Colonic mucosa (tissue), 4 donors: ENCODE measurements around the gene RYR2. TPM values are rescaled to one million over a fixed set of nuclear protein-coding genes. Genes with fewer than 3 reads are reported as not detected.

Experiments
- DNase-seq: peaks from one replicate; pipeline ENCODE4 v3.0.0-alpha.2; 2020
- H3K27ac ChIP-seq: fragments of 200-600 bp; one replicate; pipeline ENCODE4 v1.8.0; 2021
- H3K27me3 ChIP-seq: fragments of 200-600 bp; one replicate; pipeline ENCODE4 v1.8.0; 2021
- H3K36me3 ChIP-seq: fragments of 200-600 bp; one replicate; pipeline ENCODE4 v1.8.0; 2021
- H3K4me1 ChIP-seq: fragments of 200-600 bp; one replicate; pipeline ENCODE4 v1.8.0; 2021; ENCODE audit warnings: mild to moderate bottlenecking
- H3K4me3 ChIP-seq: fragments of 200-600 bp; one replicate; pipeline ENCODE4 v1.8.0; 2021
- H3K9ac ChIP-seq, 2 donors: one replicate each; pipeline ENCODE4 v1.7.0; 2013; ENCODE audit warnings: control low read depth in 2 of 2, low read depth in 2 of 2, low read length in 2 of 2
- H3K9me3 ChIP-seq: fragments of 200-600 bp; one replicate; pipeline ENCODE4 v1.8.0; 2021
- intact Hi-C: fragments of 100-400 bp; cut with DNase I; formaldehyde crosslinking; loops from one replicate; pipeline ENCODE4 v1.14.1; 2022
- total RNA-seq, 2 donors: library from RNA; stranded (reverse); fragmentation: NEBNext Ultra II Directional in 1 of 2; extraction: Animal tissue kit (Norgen Biotek cat#: 25700) in 1 of 2; gene quantifications; one replicate each; pipeline ENCODE4 v1.2.1, GENCODE V29; 2021
- TF ChIP-seq, protein P1 (sequence below): fragments of 200-600 bp; IDR thresholded peaks from one replicate; pipeline ENCODE4 v1.8.0; 2022; ENCODE audit warnings: antibody characterized with exemption, mild to moderate bottlenecking
- donor health status: healthy.
- donor health status: DM: no; HTN: no; CAD: no.
- donor health status: DM: no; HTN: no; CAD: no.

The RYR2 gene
- total RNA-seq, 2 donors from 2014 or later: 0.15 to 0.56 TPM

DNA sequence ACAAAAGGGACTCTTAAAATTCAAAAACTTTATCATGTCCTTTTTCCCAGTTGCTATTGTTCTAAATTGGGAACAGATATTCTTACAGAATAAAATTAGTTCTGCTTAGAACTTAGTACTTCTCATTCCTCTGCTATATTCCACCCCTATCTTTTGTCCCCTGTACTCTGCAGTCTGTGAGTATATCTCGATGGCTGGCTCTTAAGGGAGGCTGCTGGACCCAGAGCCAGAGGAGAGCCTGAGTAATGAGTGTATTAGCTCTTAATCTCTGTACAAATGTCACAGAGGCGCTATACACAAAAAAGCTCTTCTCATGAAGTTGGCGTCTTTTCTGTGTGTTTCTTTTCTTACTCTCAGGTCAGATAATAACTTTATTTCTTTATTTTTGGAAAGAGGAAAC, 425.3 kb downstream of the RYR2 start:
- H3K9ac ChIP-seq: no peak overlapping the region
- TF ChIP-seq, protein P1, sequence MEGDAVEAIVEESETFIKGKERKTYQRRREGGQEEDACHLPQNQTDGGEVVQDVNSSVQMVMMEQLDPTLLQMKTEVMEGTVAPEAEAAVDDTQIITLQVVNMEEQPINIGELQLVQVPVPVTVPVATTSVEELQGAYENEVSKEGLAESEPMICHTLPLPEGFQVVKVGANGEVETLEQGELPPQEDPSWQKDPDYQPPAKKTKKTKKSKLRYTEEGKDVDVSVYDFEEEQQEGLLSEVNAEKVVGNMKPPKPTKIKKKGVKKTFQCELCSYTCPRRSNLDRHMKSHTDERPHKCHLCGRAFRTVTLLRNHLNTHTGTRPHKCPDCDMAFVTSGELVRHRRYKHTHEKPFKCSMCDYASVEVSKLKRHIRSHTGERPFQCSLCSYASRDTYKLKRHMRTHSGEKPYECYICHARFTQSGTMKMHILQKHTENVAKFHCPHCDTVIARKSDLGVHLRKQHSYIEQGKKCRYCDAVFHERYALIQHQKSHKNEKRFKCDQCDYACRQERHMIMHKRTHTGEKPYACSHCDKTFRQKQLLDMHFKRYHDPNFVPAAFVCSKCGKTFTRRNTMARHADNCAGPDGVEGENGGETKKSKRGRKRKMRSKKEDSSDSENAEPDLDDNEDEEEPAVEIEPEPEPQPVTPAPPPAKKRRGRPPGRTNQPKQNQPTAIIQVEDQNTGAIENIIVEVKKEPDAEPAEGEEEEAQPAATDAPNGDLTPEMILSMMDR: no peak
- H3K36me3 ChIP-seq: no peaks in the 10 kb centered on the region
- H3K27ac ChIP-seq: no peak overlapping the region
- intact Hi-C loops: no loop called here
- no peaks in the 10 kb centered on the region for H3K4me1 ChIP-seq
- no peak overlapping the region for H3K4me3 ChIP-seq
- H3K27me3 ChIP-seq: no peaks in the 10 kb centered on the region
- no peak for DNase-seq
- no peaks in the 10 kb centered on the region for H3K9me3 ChIP-seq

DNA sequence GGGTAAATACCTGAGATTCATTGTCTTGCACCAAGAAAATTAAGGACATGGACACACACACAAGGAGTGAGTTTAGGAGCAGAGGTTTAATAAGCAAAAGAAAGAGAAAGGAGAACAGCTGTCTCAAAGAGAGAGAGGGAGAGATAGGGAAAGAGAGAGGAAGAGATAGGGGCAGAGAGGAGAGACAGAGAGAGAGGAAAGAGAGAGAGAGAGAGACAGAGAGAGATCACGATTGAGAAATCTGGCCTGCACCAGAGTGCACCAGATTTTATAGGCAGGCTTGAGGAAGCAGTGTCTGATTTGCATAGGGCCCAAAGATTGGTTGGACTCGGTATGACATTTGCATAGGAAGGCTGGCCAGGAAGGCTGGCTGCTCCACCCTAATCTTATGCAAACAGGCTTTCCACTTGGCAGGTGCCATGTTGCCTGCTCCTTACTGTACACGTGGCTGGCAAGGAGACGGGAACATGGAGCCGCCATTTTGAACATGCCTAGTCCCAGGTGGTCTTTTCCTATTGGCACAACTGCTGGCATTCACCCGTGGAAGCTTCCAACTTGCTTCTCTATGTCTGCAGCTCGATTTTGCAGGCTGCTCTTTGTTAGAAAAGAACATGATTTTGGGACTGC, 428.8 kb downstream of the RYR2 start:
- H3K9ac ChIP-seq: no peak overlapping the region
- TF ChIP-seq, protein P1: no peak
- no peaks in the 10 kb centered on the region for H3K27me3 ChIP-seq
- intact Hi-C loops: no loop called here
- H3K9me3 ChIP-seq: no peaks in the 10 kb centered on the region
- no peaks in the 10 kb centered on the region for H3K4me1 ChIP-seq
- H3K36me3 ChIP-seq: no peaks in the 10 kb centered on the region
- no peak overlapping the region for H3K27ac ChIP-seq
- no peak for DNase-seq
- H3K4me3 ChIP-seq: no peak overlapping the region

DNA sequence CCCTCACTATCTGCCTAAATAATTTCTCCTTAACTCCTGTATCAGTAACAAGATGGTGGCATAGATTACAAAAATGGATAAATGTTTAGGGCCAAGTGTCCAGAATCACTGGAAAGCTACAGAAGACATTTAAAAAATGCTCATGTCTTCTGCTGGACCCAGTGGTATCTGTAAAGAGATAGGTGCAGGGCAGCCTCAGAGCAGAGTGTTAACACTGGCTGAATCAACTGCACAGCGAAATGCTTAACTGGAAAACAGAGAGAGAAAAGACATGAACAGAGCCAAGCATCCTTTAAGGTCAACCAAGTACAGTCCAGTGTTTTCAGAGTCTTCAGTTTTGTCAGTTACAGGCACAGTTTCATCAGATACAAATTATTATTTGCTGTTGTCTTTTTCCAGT, 429.4 kb downstream of the RYR2 start:
- Histone ChIP-seq H3K4me3 (no peak overlapping the region), H3K9ac (no peak overlapping the region), H3K27ac (no peak overlapping the region), H3K36me3 (no peaks in the 10 kb centered on the region), H3K27me3 (no peaks in the 10 kb centered on the region), H3K9me3 (no peaks in the 10 kb centered on the region), H3K4me1 (no peaks in the 10 kb centered on the region)
- DNase-seq: no peak
- TF ChIP-seq, protein P1: no peak
- intact Hi-C loops: no loop called here

DNA sequence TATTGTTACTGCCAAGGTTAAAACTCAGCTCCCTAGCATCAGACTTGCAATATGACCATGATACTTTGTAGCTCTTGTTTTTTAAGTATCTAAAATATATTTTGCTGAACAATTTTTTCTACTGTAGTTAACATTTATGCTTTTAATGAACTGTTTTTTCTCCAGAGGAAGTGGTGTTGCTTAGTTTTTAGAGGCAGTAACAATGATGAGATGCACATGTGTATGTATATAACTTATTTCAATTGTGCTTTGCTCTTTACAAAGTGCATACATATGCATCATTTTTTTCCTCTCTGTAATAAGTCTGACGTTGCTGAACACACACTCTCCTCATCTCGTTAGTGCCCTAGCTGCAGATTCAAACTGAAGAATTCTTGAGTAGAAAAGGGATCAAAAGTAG, 430.0 kb downstream of the RYR2 start:
- Histone ChIP-seq H3K36me3 (no peaks in the 10 kb centered on the region), H3K4me3 (no peak overlapping the region), H3K27me3 (no peaks in the 10 kb centered on the region), H3K27ac (no peak overlapping the region), H3K9me3 (no peaks in the 10 kb centered on the region), H3K9ac (no peak overlapping the region), H3K4me1 (no peaks in the 10 kb centered on the region)
- DNase-seq: no peak
- TF ChIP-seq, protein P1: no peak
- intact Hi-C loops: no loop called here

DNA sequence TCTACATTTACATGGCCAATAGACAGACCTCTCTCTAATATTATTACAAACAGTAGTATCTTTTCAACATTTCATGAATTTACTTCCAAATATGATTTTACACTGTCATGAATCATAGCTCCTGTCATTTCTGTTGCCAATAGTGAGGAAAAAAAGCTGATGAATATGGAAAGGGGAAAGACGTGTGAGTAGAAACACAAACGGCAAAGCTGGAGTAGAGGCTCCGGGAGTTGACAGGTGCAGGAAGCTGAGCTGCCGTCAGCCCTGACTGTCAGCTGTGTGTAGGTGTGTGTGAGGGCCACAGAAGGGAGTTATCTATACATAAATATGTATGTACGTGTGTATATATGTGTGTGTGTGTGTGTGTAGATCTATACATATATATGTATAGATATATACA, 431.9 kb downstream of the RYR2 start:
- no peak overlapping the region for H3K4me3 ChIP-seq
- H3K9ac ChIP-seq: no peak overlapping the region
- no peak overlapping the region for H3K27ac ChIP-seq
- intact Hi-C loops: no loop called here
- H3K9me3 ChIP-seq: no peaks in the 10 kb centered on the region
- H3K4me1 ChIP-seq: no peaks in the 10 kb centered on the region
- DNase-seq: no peak
- H3K36me3 ChIP-seq: no peaks in the 10 kb centered on the region
- no peaks in the 10 kb centered on the region for H3K27me3 ChIP-seq
- TF ChIP-seq, protein P1: no peak
